Testis (tissue), 2 donors: ENCODE results near the gene MACROH2A1.

Experiments used
- POLR2A ChIP-seq: fragments of 450-650 bp; IDR thresholded peaks from one replicate; pipeline ENCODE4 v1.6.1; 2017; ENCODE audit warnings: antibody characterized with exemption, mild to moderate bottlenecking, moderate library complexity
- TF ChIP-seq, protein P1 (sequence below), 3 experiments: fragments of 450-650 bp in 2 of 3; fragments of 200-600 bp in 1 of 3; sonication (generic) in 1 of 3; IDR thresholded peaks; one replicate each; pipeline ENCODE4 v1.5.1; 2016 to 2019; ENCODE audit warnings: antibody characterized with exemption in 3 of 3, mild to moderate bottlenecking in 2 of 3, moderate library complexity in 1 of 3

- TF ChIP-seq, protein P1, sequence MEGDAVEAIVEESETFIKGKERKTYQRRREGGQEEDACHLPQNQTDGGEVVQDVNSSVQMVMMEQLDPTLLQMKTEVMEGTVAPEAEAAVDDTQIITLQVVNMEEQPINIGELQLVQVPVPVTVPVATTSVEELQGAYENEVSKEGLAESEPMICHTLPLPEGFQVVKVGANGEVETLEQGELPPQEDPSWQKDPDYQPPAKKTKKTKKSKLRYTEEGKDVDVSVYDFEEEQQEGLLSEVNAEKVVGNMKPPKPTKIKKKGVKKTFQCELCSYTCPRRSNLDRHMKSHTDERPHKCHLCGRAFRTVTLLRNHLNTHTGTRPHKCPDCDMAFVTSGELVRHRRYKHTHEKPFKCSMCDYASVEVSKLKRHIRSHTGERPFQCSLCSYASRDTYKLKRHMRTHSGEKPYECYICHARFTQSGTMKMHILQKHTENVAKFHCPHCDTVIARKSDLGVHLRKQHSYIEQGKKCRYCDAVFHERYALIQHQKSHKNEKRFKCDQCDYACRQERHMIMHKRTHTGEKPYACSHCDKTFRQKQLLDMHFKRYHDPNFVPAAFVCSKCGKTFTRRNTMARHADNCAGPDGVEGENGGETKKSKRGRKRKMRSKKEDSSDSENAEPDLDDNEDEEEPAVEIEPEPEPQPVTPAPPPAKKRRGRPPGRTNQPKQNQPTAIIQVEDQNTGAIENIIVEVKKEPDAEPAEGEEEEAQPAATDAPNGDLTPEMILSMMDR (IDR thresholded peaks at IDR 0.05) = no peak
- no peak for TF ChIP-seq POLR2A
Measured at GRCh38 chr5:135405082-135405481, 6.1 kb upstream of the MACROH2A1 start.
